GM12891 (cell line): ENCODE results near the gene PACSIN1.
"Not testable (repeated sequence)": the region's sequence is repeated elsewhere in the genome, so short reads cannot be mapped to it uniquely, and the experiment has no call there.

ENCODE experiments used
- POLR2A ChIP-seq: IDR thresholded peaks from 2 replicates; pipeline ENCODE4 v1.6.1; 2011; ENCODE audit warnings: low read depth, low read length, control low read depth
- POLR2AphosphoS5 ChIP-seq: IDR thresholded peaks from 2 replicates; pipeline ENCODE4 v1.6.1; 2011; ENCODE audit warnings: low read depth, low read length, control low read depth

DNA sequence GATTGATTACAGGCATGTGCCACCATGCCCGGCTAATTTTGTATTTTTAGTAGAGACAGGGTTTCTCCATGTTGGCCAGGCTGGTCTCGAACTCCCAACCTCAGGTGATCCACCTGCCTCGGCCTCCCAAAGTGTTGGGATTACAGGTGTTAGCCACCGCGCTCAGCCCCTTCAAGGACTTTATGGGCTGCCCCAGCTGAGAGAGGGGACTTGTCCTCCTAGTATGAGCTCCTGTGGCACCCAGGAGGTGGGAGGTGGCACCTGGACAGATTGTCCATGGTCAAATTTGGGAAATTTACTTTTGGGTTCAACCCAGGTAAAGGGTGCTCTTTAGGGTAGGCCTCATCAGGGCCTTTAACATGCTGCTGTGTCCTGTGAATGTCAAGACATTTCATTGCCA lies 17.9 kb downstream of the PACSIN1 start:
- TF ChIP-seq POLR2AphosphoS5, POLR2A: not testable (repeated sequence)
